IPS-15b (cell line): ENCODE results near the gene IGFL2.
"Not testable (repeated sequence)": the region's sequence is repeated elsewhere in the genome, so short reads cannot be mapped to it uniquely, and the experiment has no call there.

Experiments
- H3K27me3 ChIP-seq: one replicate; pipeline ENCODE4 v1.6.1; 2013; ENCODE audit warnings: low read length; ENCODE audit not compliant: control insufficient read depth, insufficient read depth
- H3K36me3 ChIP-seq: one replicate; pipeline ENCODE4 v1.6.1; 2013; ENCODE audit warnings: low read length; ENCODE audit not compliant: control insufficient read depth, insufficient read depth
- H3K4me1 ChIP-seq: one replicate; pipeline ENCODE4 v1.6.1; 2013; ENCODE audit warnings: mild to moderate bottlenecking, low read length; ENCODE audit not compliant: control insufficient read depth, insufficient read depth
- H3K4me3 ChIP-seq: one replicate; pipeline ENCODE4 v1.5.1; 2013; ENCODE audit warnings: low read depth, low read length
- H3K9ac ChIP-seq: one replicate; pipeline ENCODE4 v1.6.1; 2013; ENCODE audit warnings: low read depth, mild to moderate bottlenecking, low read length
- H3K9me3 ChIP-seq: one replicate; pipeline ENCODE4 v1.6.1; 2013; ENCODE audit warnings: mild to moderate bottlenecking, low read length; ENCODE audit not compliant: control insufficient read depth, insufficient read depth

IGFL2 gene

DNA sequence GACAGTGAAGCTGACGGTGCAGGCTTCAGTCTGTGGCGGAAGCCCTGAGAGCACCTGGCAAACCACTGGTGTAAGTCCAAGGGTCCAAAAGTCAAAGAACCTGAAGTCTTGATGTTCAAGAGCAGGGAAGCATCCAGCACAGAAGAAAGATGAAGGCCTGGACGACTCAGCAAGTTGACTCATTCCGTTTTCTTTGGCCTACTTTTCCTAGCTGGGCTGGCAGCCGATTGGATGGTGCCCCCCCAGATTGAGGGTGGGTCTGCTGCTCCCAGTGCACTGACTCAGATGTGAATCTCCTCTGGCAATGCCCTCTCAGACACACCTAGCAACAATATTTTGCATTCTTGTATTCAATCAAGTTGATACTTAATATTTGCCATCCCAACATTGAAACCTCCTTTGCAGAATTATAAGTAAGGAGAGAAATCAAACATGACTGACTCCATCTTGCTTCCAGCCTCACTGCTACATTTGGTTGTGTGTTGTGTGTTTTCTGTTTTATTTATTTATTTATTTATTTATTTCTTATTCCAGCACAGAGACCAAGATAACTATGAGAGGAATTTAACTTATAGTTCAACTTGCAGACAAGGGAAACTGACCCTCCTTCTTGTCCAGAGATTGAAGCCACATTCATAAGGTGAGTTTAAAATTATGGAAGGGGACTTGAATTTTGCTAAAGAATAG is 32.8 kb downstream of the IGFL2 start:
- Histone ChIP-seq H3K9ac (no peak overlapping the region), H3K4me3 (no peak overlapping the region), H3K36me3 (no peaks in the 10 kb centered on the region), H3K9me3 (no peaks in the 10 kb centered on the region), H3K4me1 (no peaks in the 10 kb centered on the region), H3K27me3 (no peaks in the 10 kb centered on the region)

DNA sequence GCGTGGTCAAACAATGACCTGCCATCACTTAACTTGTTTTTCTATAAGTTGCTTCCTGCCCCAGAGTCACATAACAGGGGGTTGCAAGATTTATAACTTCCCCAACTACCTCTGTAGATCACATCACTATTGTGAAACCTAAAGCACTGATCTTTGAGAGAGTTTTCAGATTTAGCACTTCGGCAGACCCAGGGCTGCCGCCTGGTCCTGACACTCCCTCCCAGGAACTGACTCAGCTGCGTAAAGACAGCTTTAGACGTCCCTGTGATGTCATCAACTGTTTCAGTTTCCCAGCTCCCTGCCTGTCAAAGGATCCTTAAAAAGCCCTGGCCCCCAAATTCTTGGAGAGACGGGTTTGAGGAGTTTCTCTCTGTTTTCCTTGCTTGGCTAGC is 33.3 kb downstream of the IGFL2 start:
- no peaks in the 10 kb centered on the region for H3K36me3 ChIP-seq
- H3K4me3 ChIP-seq: no peak overlapping the region
- H3K4me1 ChIP-seq: no peaks in the 10 kb centered on the region
- H3K27me3 ChIP-seq: no peaks in the 10 kb centered on the region
- no peaks in the 10 kb centered on the region for H3K9me3 ChIP-seq
- no peak overlapping the region for H3K9ac ChIP-seq

DNA sequence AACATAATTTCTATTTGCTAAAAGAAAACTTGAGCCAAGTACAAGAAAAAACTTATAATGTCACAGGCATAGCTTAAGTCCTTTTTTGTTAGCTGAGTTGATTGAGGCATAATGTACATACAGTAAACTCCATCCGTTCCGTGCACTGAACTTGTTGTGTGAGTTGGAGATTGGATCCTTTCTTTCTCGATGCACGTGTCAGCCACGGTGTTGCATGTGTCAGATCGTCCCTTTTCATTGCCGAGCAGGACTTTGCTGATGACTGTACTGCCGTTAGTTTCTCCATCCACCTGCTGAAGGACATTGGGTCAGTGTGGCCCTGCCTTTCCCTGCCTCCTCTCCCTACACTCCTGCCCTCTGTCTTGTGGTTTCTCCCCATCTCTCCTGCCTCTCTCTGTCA is 34.4 kb downstream of the IGFL2 start:
- Histone ChIP-seq H3K36me3 (no peaks in the 10 kb centered on the region), H3K9me3 (no peaks in the 10 kb centered on the region), H3K27me3 (no peaks in the 10 kb centered on the region), H3K4me1 (no peaks in the 10 kb centered on the region), H3K9ac (no peak overlapping the region), H3K4me3 (no peak overlapping the region)

DNA sequence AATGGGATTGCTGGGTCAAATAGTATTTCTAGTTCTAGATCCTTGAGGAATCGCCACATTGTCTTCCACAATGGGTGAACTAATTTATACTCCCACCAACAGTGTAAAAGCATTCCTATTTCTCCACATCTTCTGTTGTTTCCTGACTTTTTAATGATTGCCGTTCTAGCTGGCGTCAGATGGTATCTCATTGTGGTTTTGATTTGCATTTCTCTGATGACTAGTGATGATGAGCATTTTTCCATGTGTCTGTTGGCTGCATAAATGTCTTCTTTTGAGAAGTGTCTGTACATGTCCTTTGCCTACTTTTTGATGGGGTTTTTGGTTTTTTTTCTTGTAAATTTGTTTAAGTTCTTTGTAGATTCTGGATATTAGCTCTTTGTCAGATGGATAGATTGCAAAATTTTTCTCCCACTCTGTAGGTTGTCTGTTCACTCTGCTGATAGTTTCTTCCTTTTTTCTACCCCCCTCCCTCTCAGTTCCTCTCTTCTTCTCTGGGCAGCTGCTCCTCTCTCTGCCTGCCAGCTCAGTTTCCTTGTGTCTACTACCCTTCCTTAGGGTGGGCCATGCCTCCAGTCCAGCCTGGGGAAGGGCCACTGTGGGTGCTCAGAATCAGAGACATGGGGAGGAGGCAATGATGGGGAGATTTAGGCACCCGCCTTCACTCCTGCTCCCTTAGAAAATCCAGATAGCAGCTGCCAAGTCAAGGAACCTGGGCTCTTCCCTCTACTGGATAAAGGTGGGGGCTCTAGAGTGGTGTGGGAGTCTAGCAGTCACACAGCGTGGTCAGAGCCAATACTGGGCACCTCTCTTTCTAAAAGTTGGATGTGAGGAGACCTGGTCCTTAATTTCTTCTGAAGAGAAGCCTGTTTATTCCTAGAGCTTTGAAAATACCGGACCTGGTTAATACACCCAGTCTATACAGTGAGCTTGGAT is 37.0 kb downstream of the IGFL2 start:
- not testable (repeated sequence) for H3K4me1 ChIP-seq, H3K9ac ChIP-seq

DNA sequence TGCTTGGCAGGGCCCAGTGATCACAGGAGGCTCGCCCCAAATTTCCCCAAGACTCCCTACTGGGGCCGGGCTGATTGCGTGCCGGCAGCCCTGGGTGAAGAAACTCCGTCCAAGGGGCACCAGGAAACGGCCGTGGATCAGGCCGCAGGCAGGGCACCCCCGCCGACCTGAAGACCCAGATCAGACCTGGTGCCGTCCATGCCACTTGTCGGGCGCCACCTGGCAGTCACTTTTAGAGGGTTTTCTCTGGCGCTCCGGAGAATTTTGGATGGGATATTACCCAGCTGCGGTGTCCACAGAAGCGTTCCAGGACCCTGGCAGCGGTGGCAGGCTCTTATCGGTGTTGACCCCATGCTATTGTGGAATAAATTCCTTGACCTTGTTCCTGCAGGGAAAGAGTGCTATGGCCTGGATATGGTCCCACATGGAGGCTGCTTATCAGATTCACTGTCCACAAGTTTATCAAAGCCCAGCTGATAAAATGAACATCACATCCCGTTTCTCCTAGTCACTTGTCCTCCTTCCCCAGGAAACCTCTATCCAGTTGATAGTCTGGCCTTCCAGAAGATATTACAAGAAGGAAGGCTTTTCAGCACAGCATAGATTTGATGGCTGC is 38.2 kb downstream of the IGFL2 start:
- no peak overlapping the region for H3K4me3 ChIP-seq
- no peaks in the 10 kb centered on the region for H3K27me3 ChIP-seq
- no peaks in the 10 kb centered on the region for H3K9me3 ChIP-seq
- no peaks in the 10 kb centered on the region for H3K36me3 ChIP-seq
- no peaks in the 10 kb centered on the region for H3K4me1 ChIP-seq
- H3K9ac ChIP-seq: no peak overlapping the region

More for the DNA sequence above, 37.0 kb downstream of the IGFL2 start:
- not testable (repeated sequence) for H3K27me3 ChIP-seq, H3K9me3 ChIP-seq, H3K4me3 ChIP-seq, H3K36me3 ChIP-seq

DNA sequence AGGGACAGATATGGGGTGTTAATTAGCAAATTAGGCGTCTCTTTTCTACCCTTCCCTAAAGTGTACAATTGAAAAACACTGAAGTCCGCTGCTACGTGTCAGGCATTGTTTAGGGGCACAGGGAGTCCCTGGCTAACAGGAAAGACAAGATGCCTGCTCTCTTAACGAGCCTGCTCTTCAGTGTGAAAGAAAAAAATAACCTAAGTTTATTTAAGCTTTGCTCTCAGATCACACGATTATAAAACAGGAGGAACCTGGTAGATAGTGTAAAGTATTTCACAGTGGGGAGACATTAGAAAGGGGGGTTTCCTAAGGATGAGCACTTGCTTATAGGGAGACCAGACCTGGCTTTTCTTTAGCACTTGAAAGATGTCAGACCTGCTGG is 38.7 kb downstream of the IGFL2 start:
- Histone ChIP-seq H3K9ac (no peak overlapping the region), H3K36me3 (no peaks in the 10 kb centered on the region), H3K27me3 (no peaks in the 10 kb centered on the region), H3K4me3 (no peak overlapping the region), H3K4me1 (no peaks in the 10 kb centered on the region), H3K9me3 (no peaks in the 10 kb centered on the region)

DNA sequence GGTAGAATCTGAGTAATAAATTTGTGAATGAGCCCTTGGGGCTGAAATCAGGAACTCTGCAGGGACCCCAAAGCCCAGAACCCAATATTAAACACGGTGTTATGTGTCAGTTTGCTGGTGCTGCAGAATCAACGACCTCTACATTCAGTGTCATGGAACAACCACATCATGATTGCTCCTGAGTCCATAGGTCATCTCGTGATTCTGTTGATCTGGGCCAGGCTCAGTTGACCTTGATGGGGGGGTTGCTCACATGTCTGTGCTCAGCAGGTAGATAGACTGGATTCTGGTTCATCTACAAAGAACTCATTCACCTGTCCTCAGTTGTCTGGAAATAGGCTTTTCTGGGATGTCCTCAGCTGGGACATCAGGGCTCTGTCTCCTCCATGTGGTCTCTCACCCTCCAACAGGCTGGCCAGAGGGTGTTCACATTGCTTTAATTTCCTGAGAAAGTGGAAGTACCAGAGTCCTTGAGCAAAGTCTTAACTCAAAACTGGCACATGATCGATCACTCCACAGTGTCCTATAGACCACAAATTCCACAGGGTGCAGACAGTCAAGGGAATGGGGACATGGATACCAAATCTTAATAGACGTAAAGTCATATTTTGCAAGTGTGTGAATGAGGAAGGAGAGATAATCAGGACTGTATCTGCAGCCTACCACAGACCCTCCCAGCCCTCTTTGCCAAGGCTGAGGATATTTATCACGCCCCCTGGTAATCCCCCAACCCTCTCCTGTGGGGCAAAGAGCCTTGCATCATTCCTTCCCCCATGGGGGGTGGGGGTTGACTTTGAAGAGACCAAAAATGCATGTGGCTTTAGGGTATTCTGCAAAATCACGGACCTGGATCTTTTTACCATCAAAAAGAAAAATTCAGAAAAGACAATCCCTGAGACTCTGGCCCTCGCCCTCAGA is 42.2 kb downstream of the IGFL2 start:
- Histone ChIP-seq H3K4me3 (no peak overlapping the region), H3K9me3 (no peaks in the 10 kb centered on the region), H3K27me3 (no peaks in the 10 kb centered on the region), H3K4me1 (no peaks in the 10 kb centered on the region), H3K36me3 (no peaks in the 10 kb centered on the region), H3K9ac (no peak overlapping the region)

DNA sequence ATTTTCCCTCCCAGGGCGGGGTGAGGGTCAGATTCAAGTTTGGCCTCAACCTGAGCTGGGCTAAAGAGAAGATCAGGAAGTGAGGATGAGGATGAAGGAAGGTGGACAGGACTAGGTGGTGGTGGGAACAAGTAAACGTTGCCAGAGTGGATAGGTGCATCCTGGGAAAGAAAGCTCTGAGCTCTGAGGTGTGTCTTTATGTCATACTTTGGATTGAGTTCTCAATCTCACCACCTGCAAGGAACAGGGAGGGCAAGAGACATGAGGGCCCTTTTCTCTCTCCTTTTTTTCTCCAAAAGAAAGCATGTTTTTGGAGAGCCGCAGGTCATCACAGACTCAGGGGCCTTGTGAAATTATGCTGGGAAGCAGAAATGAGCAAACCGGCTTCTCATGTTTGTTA is 43.3 kb downstream of the IGFL2 start:
- Histone ChIP-seq H3K27me3 (no peaks in the 10 kb centered on the region), H3K36me3 (no peaks in the 10 kb centered on the region), H3K4me3 (no peak overlapping the region), H3K9me3 (no peaks in the 10 kb centered on the region), H3K9ac (no peak overlapping the region), H3K4me1 (no peaks in the 10 kb centered on the region)

DNA sequence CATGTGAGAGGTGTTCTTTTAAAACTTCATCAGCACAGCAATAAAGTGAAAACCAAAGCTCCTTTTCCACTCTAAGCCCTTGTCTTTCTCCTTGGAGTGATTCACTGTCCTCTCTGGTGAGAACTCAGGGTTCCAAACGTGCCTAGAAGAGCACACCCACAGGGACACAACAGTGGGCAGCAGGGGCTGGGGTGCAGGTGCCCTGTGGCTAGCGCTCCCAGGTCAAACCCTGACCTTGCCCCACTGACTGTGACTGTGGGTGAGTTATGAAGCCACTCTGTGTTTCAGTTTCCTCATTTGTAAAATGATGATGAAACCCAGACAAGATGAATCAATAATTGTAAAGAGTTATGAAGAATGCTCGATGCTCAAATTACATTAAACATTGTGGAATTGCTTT is 43.9 kb downstream of the IGFL2 start:
- H3K4me1 ChIP-seq: no peaks in the 10 kb centered on the region
- H3K36me3 ChIP-seq: no peaks in the 10 kb centered on the region
- H3K27me3 ChIP-seq: no peaks in the 10 kb centered on the region
- no peaks in the 10 kb centered on the region for H3K9me3 ChIP-seq
- H3K4me3 ChIP-seq: no peak overlapping the region
- H3K9ac ChIP-seq: no peak overlapping the region

DNA sequence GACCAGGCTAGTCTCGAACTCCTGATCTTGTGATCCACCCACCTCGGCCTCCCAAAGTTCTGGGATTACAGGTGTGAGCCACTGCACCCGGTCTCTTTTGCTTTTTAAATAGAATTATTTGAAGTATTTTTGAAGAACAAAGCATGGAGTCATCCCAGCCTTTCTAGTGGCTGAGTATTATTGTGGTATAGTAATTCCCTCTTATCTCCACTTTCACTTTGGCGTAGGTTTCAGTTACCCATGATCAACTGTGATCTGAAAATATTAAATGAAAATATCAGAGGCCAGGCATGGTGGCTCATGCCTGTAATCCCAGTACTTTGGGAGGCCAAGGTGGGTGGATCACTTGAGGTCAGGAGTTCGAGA is 44.6 kb downstream of the IGFL2 start:
- not testable (repeated sequence) for H3K9me3 ChIP-seq, H3K36me3 ChIP-seq, H3K27me3 ChIP-seq, H3K4me3 ChIP-seq, H3K4me1 ChIP-seq, H3K9ac ChIP-seq

DNA sequence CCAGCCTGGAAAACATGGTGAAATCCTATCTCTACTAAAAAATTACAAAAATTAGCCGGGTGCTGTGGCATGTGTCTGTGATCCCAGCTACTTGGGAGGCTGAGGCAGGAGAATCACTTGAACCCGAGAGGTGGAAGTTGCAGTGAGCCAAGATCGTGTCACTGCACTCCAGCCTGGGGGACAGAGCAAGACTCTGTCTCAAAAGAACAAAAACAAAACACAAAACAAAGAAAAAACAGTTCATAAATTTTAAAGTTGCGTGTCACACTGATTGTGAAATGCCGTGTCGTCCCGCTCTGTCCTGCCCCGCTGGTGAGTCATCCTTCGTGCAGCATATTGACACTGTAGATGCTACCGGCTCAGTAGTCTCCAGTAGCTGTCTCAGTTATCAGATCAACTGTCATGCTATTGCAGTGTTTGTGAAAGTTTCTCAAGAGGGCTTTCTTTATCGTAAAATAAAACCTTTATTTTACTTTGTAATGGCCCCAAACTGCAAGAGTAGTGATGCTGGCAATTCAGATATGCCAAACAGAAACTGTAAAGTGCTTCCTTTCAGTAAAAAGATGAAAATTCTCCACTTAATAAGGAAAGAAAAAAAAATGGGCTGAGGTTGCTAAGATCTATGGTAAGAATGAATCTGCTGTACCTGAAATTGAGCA is 45.1 kb downstream of the IGFL2 start:
- no peak overlapping the region for H3K4me3 ChIP-seq

More for the DNA sequence above, 45.1 kb downstream of the IGFL2 start:
- H3K9ac ChIP-seq: no peak overlapping the region
- no peaks in the 10 kb centered on the region for H3K36me3 ChIP-seq
- no peaks in the 10 kb centered on the region for H3K4me1 ChIP-seq
- no peaks in the 10 kb centered on the region for H3K27me3 ChIP-seq
- no peaks in the 10 kb centered on the region for H3K9me3 ChIP-seq
